Measurements from ENCODE around the gene PTOV1.

Gene PTOV1

GRCh38 chr19:49861107-49861506 is 10.1 kb downstream of the PTOV1 start:
- no peak for DNase-seq

- DNase-seq, result no peak
Observed at GRCh38 chr19:49861541-49862378, 10.8 kb downstream of the PTOV1 start.

GRCh38 chr19:49862391-49863253 is 11.7 kb downstream of the PTOV1 start:
- DNase-seq, result no peak

- no peak for DNase-seq
Observed at GRCh38 chr19:49863254-49863934, 12.4 kb downstream of the PTOV1 start.

GRCh38 chr19:49863935-49864320 is 13.0 kb downstream of the PTOV1 start:
- DNase-seq, result no peak

- DNase-seq, result no peak
Observed at GRCh38 chr19:49864890-49865289, 13.9 kb downstream of the PTOV1 start.

- peak; percentile 82 for DNase-seq
Observed at GRCh38 chr19:49866933-49867782, 16.2 kb downstream of the PTOV1 start, which contains the start of gene PNKP. TSS of gene PNKP (minus strand) at chr19:49867576. CDS start at chr19:49867204, 372 bp downstream.

- DNase-seq, result no peak
Observed at GRCh38 chr19:49869009-49869483, 18.1 kb downstream of the PTOV1 start.

GRCh38 chr19:49869484-49870308 is 18.7 kb downstream of the PTOV1 start:
- peak; percentile 99 for DNase-seq

GRCh38 chr19:49870309-49870901 is 19.4 kb downstream of the PTOV1 start:
- DNase-seq, result no peak

- no peak for DNase-seq
Observed at GRCh38 chr19:49871349-49871985, 20.5 kb downstream of the PTOV1 start.

GRCh38 chr19:49872245-49873128 is 21.5 kb downstream of the PTOV1 start:
- DNase-seq, result no peak

- no peak for DNase-seq
Observed at GRCh38 chr19:49873129-49873521, 22.2 kb downstream of the PTOV1 start.

GRCh38 chr19:49873834-49874233 is 22.9 kb downstream of the PTOV1 start:
- DNase-seq, result no peak

GRCh38 chr19:49874503-49875157 is 23.7 kb downstream of the PTOV1 start:
- no peak for DNase-seq

GRCh38 chr19:49875177-49875576 is 24.2 kb downstream of the PTOV1 start:
- no peak for DNase-seq

- no peak for DNase-seq
Observed at GRCh38 chr19:49875857-49876421, 25.0 kb downstream of the PTOV1 start.

- peak; percentile 92 for DNase-seq
Observed at GRCh38 chr19:49876422-49877019, 25.6 kb downstream of the PTOV1 start.
